ENCODE measurements around the gene P2RX3.
"Not testable (repeated sequence)": the region's sequence is repeated elsewhere in the genome, so short reads cannot be mapped to it uniquely, and the experiment has no call there.

P2RX3 gene

GRCh38 chr11:57349491-57350274, 11.5 kb downstream of the P2RX3 start:
- DNase-seq (ENCODE audit: low read depth in 3 of 3): peak; percentile 34 to 63 (median 50)

- DNase-seq (ENCODE audit: low read depth in 3 of 3): no peak
These were observed 14.9 kb downstream of the P2RX3 start for GRCh38 chr11:57353036-57353435.

GRCh38 chr11:57353446-57353845, 15.3 kb downstream of the P2RX3 start:
- no peak for DNase-seq (ENCODE audit: low read depth in 3 of 3)

- DNase-seq (ENCODE audit: low read depth in 3 of 3): no peak
These were observed 15.7 kb downstream of the P2RX3 start for GRCh38 chr11:57353852-57354251.

- no peak for DNase-seq (ENCODE audit: low read depth in 3 of 3)
These were observed 16.5 kb downstream of the P2RX3 start for GRCh38 chr11:57354699-57355098.

- DNase-seq (ENCODE audit: low read depth in 3 of 3): no peak
These were observed 18.1 kb downstream of the P2RX3 start for GRCh38 chr11:57356268-57356667.

- DNase-seq (ENCODE audit: low read depth in 3 of 3): no peak
These were observed 19.2 kb downstream of the P2RX3 start for GRCh38 chr11:57357310-57357709.

- DNase-seq (ENCODE audit: low read depth in 3 of 3): no peak
These were observed 19.7 kb downstream of the P2RX3 start for GRCh38 chr11:57357856-57358255.

GRCh38 chr11:57358543-57358961, 20.4 kb downstream of the P2RX3 start:
- no peak for DNase-seq (ENCODE audit: low read depth in 3 of 3)

- DNase-seq (ENCODE audit: low read depth in 3 of 3): no peak
These were observed 20.8 kb downstream of the P2RX3 start for GRCh38 chr11:57358991-57359390.

GRCh38 chr11:57359396-57359795, 21.2 kb downstream of the P2RX3 start:
- no peak for DNase-seq (ENCODE audit: low read depth in 3 of 3)

GRCh38 chr11:57359896-57360690, 21.9 kb downstream of the P2RX3 start:
- no peak for DNase-seq (ENCODE audit: low read depth in 3 of 3)

- no peak for DNase-seq (ENCODE audit: low read depth in 3 of 3)
These were observed 22.8 kb downstream of the P2RX3 start for GRCh38 chr11:57360991-57361390.

- not testable (repeated sequence) for DNase-seq (ENCODE audit: low read depth in 3 of 3)
These were observed 23.3 kb downstream of the P2RX3 start for GRCh38 chr11:57361420-57361819.

- DNase-seq (ENCODE audit: low read depth in 3 of 3): no peak
These were observed 23.8 kb downstream of the P2RX3 start for GRCh38 chr11:57361926-57362325.

- DNase-seq (ENCODE audit: low read depth in 3 of 3): no peak
These were observed 25.3 kb downstream of the P2RX3 start for GRCh38 chr11:57363131-57364080.

GRCh38 chr11:57364851-57365660, 26.9 kb downstream of the P2RX3 start:
- no peak for DNase-seq (ENCODE audit: low read depth in 3 of 3)

- DNase-seq (ENCODE audit: low read depth in 3 of 3): no peak
These were observed 30.1 kb downstream of the P2RX3 start for GRCh38 chr11:57368106-57368844.

- DNase-seq (ENCODE audit: low read depth in 3 of 3): no peak
These were observed 30.7 kb downstream of the P2RX3 start for GRCh38 chr11:57368845-57369232.

GRCh38 chr11:57370251-57370650, 32.1 kb downstream of the P2RX3 start:
- DNase-seq (ENCODE audit: low read depth in 3 of 3): no peak
